GM18909 (cell line): ENCODE measurements around the gene NME2.

Source experiments
- ATAC-seq: cut with Tn5 transposase; IDR thresholded peaks from one replicate; pipeline ENCODE4 v1.9.1; 2021; ENCODE audit warnings: mild to moderate bottlenecking; ENCODE audit not compliant: unreplicated experiment, poor library complexity

The NME2 gene

DNA sequence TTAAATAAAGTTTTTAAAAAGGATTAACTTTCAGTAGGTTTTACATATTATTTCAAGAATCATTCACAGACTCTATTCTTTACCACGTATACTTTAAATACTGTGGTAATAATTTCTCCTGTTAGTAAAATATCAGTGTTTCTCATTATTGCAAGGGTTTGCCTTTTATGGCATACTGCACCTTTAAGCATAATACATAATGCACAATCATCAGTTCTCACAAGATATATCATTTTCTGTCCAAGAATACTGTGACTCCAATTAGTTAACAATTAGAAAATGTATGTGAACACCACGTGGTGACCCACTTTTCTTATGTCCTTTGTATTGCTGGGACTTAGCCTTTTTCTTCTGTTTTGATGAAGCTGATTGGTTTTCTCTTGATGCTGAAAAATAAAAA, 25.7 kb downstream of the NME2 start:
- no peak for ATAC-seq

DNA sequence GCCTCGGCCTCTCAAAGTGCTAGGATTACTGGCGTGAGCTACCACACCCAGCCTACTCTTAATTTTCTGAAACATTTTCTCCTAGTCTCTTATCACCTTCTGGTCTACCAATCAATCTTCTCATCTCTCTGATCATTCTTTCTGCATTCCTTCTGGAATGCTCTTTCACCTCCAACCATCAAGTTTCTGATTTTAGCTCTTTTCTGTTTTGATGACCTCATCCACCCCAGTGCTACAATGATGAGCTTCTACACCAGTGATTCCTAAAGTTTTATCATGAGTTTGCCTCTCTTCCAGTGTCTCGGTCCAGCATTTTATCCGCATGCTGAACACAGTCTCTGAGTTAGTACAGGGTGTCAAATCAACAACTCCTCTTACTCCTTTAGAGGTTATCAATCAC, 31.5 kb downstream of the NME2 start:
- ATAC-seq = no peak

DNA sequence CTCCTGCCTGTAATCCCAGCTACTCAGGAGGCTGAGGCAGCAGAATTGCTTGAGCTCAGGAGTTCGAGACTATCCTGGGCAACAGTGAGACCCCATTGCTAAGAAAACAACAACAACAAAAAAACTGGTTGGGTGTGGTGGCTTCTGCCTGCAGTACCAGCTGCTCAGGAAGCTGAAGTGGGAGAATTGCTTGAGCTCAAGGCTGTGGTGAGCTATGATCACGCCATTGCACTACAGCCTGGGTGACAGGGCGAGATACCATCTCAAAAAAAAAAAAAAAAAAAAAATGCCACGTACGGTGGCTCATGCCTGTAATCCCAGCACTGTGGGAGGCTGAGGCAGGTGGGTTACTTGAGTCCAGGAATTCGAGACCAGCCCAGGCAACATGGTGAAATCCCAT, 34.1 kb downstream of the NME2 start:
- no peak for ATAC-seq

DNA sequence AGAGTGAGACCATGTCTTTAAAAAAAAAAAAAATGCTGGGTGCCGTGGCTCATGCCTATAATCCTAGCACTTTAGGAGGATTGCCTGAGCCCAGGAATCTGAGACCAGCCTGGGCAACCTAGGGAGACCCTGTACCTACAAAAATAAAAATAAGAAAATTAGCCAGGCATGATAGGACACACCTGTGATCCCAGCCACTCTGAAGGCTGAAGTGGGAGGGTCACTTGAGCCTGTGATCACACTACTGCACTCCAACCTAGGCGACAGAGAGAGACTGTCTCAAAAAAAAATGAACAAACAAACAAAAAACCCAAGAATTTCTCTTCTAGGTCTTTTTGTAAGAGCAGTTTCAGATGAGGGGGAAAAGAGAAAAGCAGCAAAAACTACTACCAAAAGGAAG, 34.6 kb downstream of the NME2 start:
- no peak for ATAC-seq

DNA sequence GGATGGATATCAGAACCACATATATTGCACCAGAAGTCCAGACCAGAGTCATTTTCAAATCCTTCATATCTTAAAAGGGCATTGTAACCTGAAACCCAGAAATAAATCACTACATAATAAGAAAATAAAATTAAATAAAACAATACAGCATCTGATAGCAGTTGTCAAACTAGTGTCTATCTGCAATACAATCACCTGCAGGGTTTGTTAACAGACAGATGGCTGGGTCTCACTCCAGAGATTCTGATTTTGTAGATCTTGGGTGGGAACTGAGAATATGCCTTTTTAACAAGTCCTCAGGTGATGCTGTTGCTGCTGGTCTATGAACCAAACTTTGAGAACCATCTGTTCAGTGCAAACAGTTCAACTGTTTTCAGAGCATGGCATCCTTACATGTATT, 37.6 kb downstream of the NME2 start:
- ATAC-seq = no peak

DNA sequence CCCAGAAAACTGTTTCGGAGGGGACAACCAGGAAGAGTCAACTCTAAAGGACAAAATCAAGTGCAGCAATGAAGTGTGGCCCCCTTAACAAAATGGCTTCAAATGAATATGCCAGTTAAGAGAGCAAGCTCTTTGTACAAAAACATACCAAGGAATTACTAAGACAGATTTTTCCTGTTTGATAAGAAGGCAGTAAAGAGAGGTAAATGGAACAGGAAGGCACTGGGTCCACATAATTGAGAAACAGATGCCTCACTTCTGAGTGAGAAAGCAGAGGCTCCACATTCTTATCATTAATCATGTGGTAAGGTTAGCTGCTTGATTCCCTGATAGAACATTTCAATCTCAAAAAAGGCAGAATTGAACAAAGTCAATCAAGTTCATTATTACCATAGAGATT, 48.7 kb downstream of the NME2 start:
- no peak for ATAC-seq

DNA sequence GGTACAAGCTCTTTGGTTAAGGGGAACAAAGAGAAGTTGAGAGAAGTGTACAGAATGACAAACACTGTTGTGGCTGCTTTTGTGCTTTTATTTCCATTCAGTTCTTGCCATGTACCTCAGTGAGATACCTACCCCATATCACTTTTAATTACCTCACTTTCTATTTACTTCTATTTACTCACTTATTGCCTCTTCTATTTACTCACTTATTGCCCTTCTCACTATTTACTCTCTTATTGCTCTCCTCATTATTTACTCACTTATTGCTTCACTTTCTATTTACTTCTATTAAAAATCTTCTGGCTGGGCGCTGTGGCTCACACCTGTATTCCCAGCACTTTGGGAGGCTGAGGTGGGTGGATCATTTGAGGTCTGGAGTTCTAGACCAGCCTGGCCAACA, 51.7 kb downstream of the NME2 start:
- no peak for ATAC-seq

DNA sequence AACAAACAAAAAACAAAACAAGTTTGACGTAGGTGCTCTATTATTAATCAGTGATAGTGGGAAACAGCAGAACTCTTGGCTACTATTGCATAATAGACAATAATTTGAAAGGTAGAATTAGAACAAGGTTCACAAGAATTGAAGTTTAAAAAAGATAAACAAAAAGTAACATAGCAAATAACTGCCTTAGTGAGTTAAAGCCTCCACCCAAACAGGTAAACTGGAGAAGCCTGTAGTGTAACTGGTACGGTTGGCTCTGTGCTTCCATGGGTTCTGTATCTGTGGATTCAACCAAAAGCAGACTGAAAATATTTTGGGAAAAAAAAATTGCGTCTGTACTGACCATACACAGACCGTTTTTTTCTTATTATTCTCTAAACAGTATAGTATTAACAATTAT, 55.1 kb downstream of the NME2 start:
- ATAC-seq = no peak
